CD4-positive, alpha-beta T cell treated with Interleukin-4 for 1 hour (primary cell): ENCODE data around the gene RAC2.
"Not testable (repeated sequence)": the region's sequence is repeated elsewhere in the genome, so short reads cannot be mapped to it uniquely, and the experiment has no call there.

ENCODE experiments used
- DNase-seq, 2 donors: peaks; one replicate each; pipeline ENCODE4 v3.0.0-alpha.2; 2020 to 2022

Gene RAC2

GRCh38 chr22:37254209-37254866 lies 10.3 kb upstream of the RAC2 start:
- no peak for DNase-seq

GRCh38 chr22:37253126-37253660 lies 9.1 kb upstream of the RAC2 start:
- DNase-seq: no peak

- DNase-seq: not testable (repeated sequence)
These were observed 7.8 kb upstream of the RAC2 start for GRCh38 chr22:37251836-37252235.

- no peak for DNase-seq
These were observed 5.9 kb upstream of the RAC2 start for GRCh38 chr22:37249986-37250385.

- no peak for DNase-seq
These were observed 4.2 kb upstream of the RAC2 start for GRCh38 chr22:37248251-37248650.

- DNase-seq: no peak
These were observed 1.7 kb upstream of the RAC2 start for GRCh38 chr22:37245740-37246139.

GRCh38 chr22:37244922-37245722 lies 1.1 kb upstream of the RAC2 start:
- no peak for DNase-seq

GRCh38 chr22:37243402-37244113 lies 511 bp downstream of the RAC2 start:
- DNase-seq: no peak

GRCh38 chr22:37242395-37242918 lies 1.6 kb downstream of the RAC2 start:
- DNase-seq: peak; percentile 93

- peak; percentile 62 for DNase-seq
These were observed 2.5 kb downstream of the RAC2 start for GRCh38 chr22:37241351-37242142.

- DNase-seq: no peak
These were observed 3.1 kb downstream of the RAC2 start for GRCh38 chr22:37240941-37241320.

- DNase-seq: peak in 1 of 2 donors; percentile 11
These were observed 3.7 kb downstream of the RAC2 start for GRCh38 chr22:37240240-37240940.

- peak in 1 of 2 donors; percentile 9 for DNase-seq
These were observed 4.5 kb downstream of the RAC2 start for GRCh38 chr22:37239336-37240239.

GRCh38 chr22:37237371-37238268 lies 6.4 kb downstream of the RAC2 start:
- DNase-seq: no peak

GRCh38 chr22:37235897-37236607 lies 8.0 kb downstream of the RAC2 start:
- no peak for DNase-seq

GRCh38 chr22:37234736-37235711 lies 9.0 kb downstream of the RAC2 start:
- DNase-seq: peak in 1 of 2 donors; percentile 9
